CD14-positive monocyte (primary cell): ENCODE measurements around the gene GMDS. TPM values are rescaled to one million over a fixed set of nuclear protein-coding genes. Genes with fewer than 3 reads are reported as not detected.

Experiments used
- DNase-seq, 3 donors: peaks; one replicate each; pipeline ENCODE4 v3.0.0-alpha.2; 2011 to 2022
- H2AFZ ChIP-seq: 2 replicates; pipeline ENCODE4 v1.6.0; 2012; ENCODE audit warnings: mild to moderate bottlenecking, low read depth, low read length, inconsistent platforms; ENCODE audit not compliant: insufficient read depth, poor library complexity, severe bottlenecking
- H3K27ac ChIP-seq, 2 donors: 1 replicate in 1 of 2; 2 replicates in 1 of 2; pipeline ENCODE4 v1.5.1; 2012 to 2013; ENCODE audit warnings: low read length in 2 of 2, control low read depth in 1 of 2, inconsistent platforms in 1 of 2, low read depth in 1 of 2, mild to moderate bottlenecking in 1 of 2
- H3K27me3 ChIP-seq, 2 donors: one replicate each; pipeline versions ENCODE4 v1.6.0 to v1.6.1; 2011 to 2013; ENCODE audit warnings: low read length in 2 of 2; ENCODE audit not compliant: control insufficient read depth in 2 of 2, insufficient read depth in 2 of 2
- H3K36me3 ChIP-seq, 2 donors: replicated peaks in 1 of 2; 1 replicate in 1 of 2; 2 replicates in 1 of 2; pipeline versions ENCODE4 v1.5.1 to v1.6.1; 2012 to 2013; ENCODE audit warnings: low read length in 2 of 2, control low read depth in 1 of 2, inconsistent platforms in 1 of 2, mild to moderate bottlenecking in 1 of 2; ENCODE audit not compliant: insufficient read depth in 2 of 2, control insufficient read depth in 1 of 2
- H3K4me1 ChIP-seq, 2 donors: 1 replicate in 1 of 2; 2 replicates in 1 of 2; pipeline versions ENCODE4 v1.5.1 to v1.6.1; 2012 to 2013; ENCODE audit warnings: low read length in 2 of 2, control low read depth in 1 of 2, inconsistent platforms in 1 of 2, mild to moderate bottlenecking in 1 of 2, moderate library complexity in 1 of 2; ENCODE audit not compliant: insufficient read depth in 2 of 2, control insufficient read depth in 1 of 2
- H3K4me2 ChIP-seq: replicated peaks from 2 replicates; pipeline ENCODE3; 2012; ENCODE audit warnings: low read length, moderate library complexity, mild to moderate bottlenecking; ENCODE audit not compliant: poor library complexity, severe bottlenecking; ENCODE audit errors: extremely low read depth
- H3K4me3 ChIP-seq, 3 experiments: fragments of 200-600 bp in 1 of 3; sonication (generic) in 1 of 3; replicated peaks in 1 of 3; 1 replicate in 2 of 3; 2 replicates in 1 of 3; pipeline ENCODE4 v1.5.1; 2011 to 2013; ENCODE audit warnings: low read length in 3 of 3, mild to moderate bottlenecking in 3 of 3, control low read depth in 2 of 3, low read depth in 2 of 3, inconsistent platforms in 1 of 3, moderate library complexity in 1 of 3
- H3K79me2 ChIP-seq: 2 replicates; pipeline ENCODE4 v1.6.0; 2012; ENCODE audit warnings: mild to moderate bottlenecking, control low read depth, inconsistent platforms, low read length, moderate library complexity; ENCODE audit not compliant: insufficient read depth
- H3K9ac ChIP-seq: 2 replicates; pipeline ENCODE4 v1.6.0; 2017; ENCODE audit warnings: low read length, mild to moderate bottlenecking; ENCODE audit not compliant: insufficient read depth, poor library complexity, severe bottlenecking
- H3K9me3 ChIP-seq, 2 donors: replicated peaks in 1 of 2; 1 replicate in 1 of 2; 2 replicates in 1 of 2; pipeline versions ENCODE4 v1.5.1 to v1.6.1; 2012 to 2013; ENCODE audit warnings: low read length in 2 of 2, control low read depth in 1 of 2; ENCODE audit not compliant: control insufficient read depth in 1 of 2, insufficient read depth in 1 of 2
- H4K20me1 ChIP-seq: 2 replicates; pipeline ENCODE4 v1.6.0; 2012; ENCODE audit warnings: mild to moderate bottlenecking, low read length, control low read depth, moderate library complexity; ENCODE audit not compliant: insufficient read depth
- H3K27ac Mint-ChIP-seq, 7 donors: one replicate each; pipeline ENCODE4 v1.8.0; 2020; ENCODE audit warnings: mild to moderate bottlenecking in 7 of 7, mixed read lengths in 7 of 7, moderate library complexity in 6 of 7, inconsistent platforms in 2 of 7
- H3K27me3 Mint-ChIP-seq, 3 donors: one replicate each; pipeline ENCODE4 v1.8.0; 2021 to 2022; ENCODE audit warnings: low read depth in 3 of 3, mild to moderate bottlenecking in 3 of 3, mixed read lengths in 3 of 3, moderate library complexity in 3 of 3, inconsistent platforms in 1 of 3
- H3K36me3 Mint-ChIP-seq, 2 donors: one replicate each; pipeline ENCODE4 v1.8.0; 2020; ENCODE audit warnings: mixed read lengths in 2 of 2, inconsistent platforms in 1 of 2, mild to moderate bottlenecking in 1 of 2
- H3K4me1 Mint-ChIP-seq: one replicate; pipeline ENCODE4 v1.8.0; 2020; ENCODE audit warnings: mild to moderate bottlenecking, mixed read lengths
- H3K4me3 Mint-ChIP-seq, 2 donors: one replicate each; pipeline ENCODE4 v1.8.0; 2020; ENCODE audit warnings: mild to moderate bottlenecking in 2 of 2, mixed read lengths in 2 of 2, moderate library complexity in 1 of 2
- H3K9me3 Mint-ChIP-seq, 7 donors: one replicate each; pipeline ENCODE4 v1.8.0; 2020 to 2022; ENCODE audit warnings: mixed read lengths in 7 of 7, mild to moderate bottlenecking in 6 of 7, moderate library complexity in 6 of 7, inconsistent platforms in 2 of 7
- CTCF ChIP-seq: fragments of 200-600 bp; IDR thresholded peaks from one replicate; pipeline ENCODE4 v1.8.0; 2022; ENCODE audit warnings: antibody characterized with exemption, mild to moderate bottlenecking
- WGBS: methylation state at CpG from one replicate; pipeline ENCODE4 v1.1.5; 2013; ENCODE audit warnings: missing lambda C conversion rate; ENCODE audit not compliant: insufficient coverage; 5-methylcytosine and 5-hydroxymethylcytosine counted together
- intact Hi-C, 2 donors: fragments of 100-400 bp; cut with micrococcal nuclease; formaldehyde crosslinking; loops; one replicate each; pipeline versions ENCODE4 v1.15.0 to v1.15.1; 2023
- polyA plus RNA-seq, 3 donors: library from polyadenylated mRNA; depleted of rRNA in 1 of 3; unstranded in 2 of 3; stranded (reverse) in 1 of 3; fragments of 300-500 nt in 2 of 3; fragments of >200 nt in 1 of 3; fragmentation: Illumina TruSeq in 2 of 3; gene quantifications; 1 replicate in 2 of 3; 2 replicates in 1 of 3; pipeline ENCODE4 v1.2.3, GENCODE V29; 2012 to 2021

The GMDS gene
- polyA plus RNA-seq, 3 donors, result 10.5 to 19.9 (median 17.6) TPM

GRCh38 chr6:1606780-1607515, 638.5 kb downstream of the GMDS start:
- peaks cover 40% of the 10 kb centered on the region for H3K4me1 Mint-ChIP-seq
- Histone ChIP-seq H3K27ac (no peak overlapping the region), H3K4me3 (peak overlapping the region in 1 of 3 experiments; percentile 31), H3K79me2 (no peaks in the 10 kb centered on the region), H3K9ac (no peak overlapping the region), H3K4me2 (peak overlapping the region; percentile 33), H2AFZ (no peak overlapping the region), H3K4me1 (peaks cover 46 to 62% of the 10 kb centered on the region in 2 donors), H3K9me3 (peaks cover 4 to 34% of the 10 kb centered on the region in 2 donors), H4K20me1 (no peaks in the 10 kb centered on the region), H3K27me3 (peaks cover 75 to 81% of the 10 kb centered on the region in 2 donors), H3K36me3 (no peaks in the 10 kb centered on the region)
- peaks cover 0 to 39% (median 16%) of the 10 kb centered on the region in 7 donors for H3K9me3 Mint-ChIP-seq
- peaks cover 7 to 17% of the 10 kb centered on the region in 2 donors for H3K36me3 Mint-ChIP-seq
- TF ChIP-seq CTCF, result no peak
- no peak for DNase-seq
- H3K27ac Mint-ChIP-seq, result no peak overlapping the region
- peaks cover 69 to 94% (median 70%) of the 10 kb centered on the region in 3 donors for H3K27me3 Mint-ChIP-seq
- H3K4me3 Mint-ChIP-seq, result peak overlapping the region; percentile 33 to 86
- WGBS, result 13% methylated on average over 7 of the region's 22 CpGs
- intact Hi-C loops, result loop anchor here in 1 of 2 donors (5.0 kb wide), 1 partner anchor 745 kb away; no protein-coding TSS in a partner anchor

GRCh38 chr6:1605893-1606779, 639.3 kb downstream of the GMDS start:
- Histone ChIP-seq H3K79me2 (no peaks in the 10 kb centered on the region), H3K4me2 (no peak overlapping the region), H2AFZ (no peak overlapping the region), H4K20me1 (no peaks in the 10 kb centered on the region), H3K27me3 (peaks cover 75 to 86% of the 10 kb centered on the region in 2 donors), H3K9ac (no peak overlapping the region), H3K27ac (no peak overlapping the region), H3K36me3 (no peaks in the 10 kb centered on the region), H3K4me1 (peaks cover 43 to 54% of the 10 kb centered on the region in 2 donors), H3K4me3 (no peak overlapping the region), H3K9me3 (peaks cover 4 to 34% of the 10 kb centered on the region in 2 donors)
- Mint-ChIP-seq H3K4me3 (peak overlapping the region; percentile 32 to 86), H3K27me3 (peaks cover 72 to 94% (median 72%) of the 10 kb centered on the region in 3 donors), H3K9me3 (peaks cover 0 to 39% (median 16%) of the 10 kb centered on the region in 7 donors), H3K36me3 (peaks cover 7 to 15% of the 10 kb centered on the region in 2 donors), H3K4me1 (peaks cover 41% of the 10 kb centered on the region), H3K27ac (no peak overlapping the region)
- DNase-seq, result peak in 1 of 3 donors; percentile 21
- no peak for TF ChIP-seq CTCF
- intact Hi-C loops, result loop anchor here in 1 of 2 donors (2.0 to 5.0 kb wide), 2 partner anchors 499 to 746 kb away; no protein-coding TSS in a partner anchor
- WGBS, result 3% methylated on average over 7 of the region's 26 CpGs
